GM23248 (cell line): Measurements from ENCODE around the gene TRDMT1. TPM values are rescaled to one million over a fixed set of nuclear protein-coding genes. Genes with fewer than 3 reads are reported as not detected.

Experiments used
- DNase-seq: peaks from one replicate; pipeline ENCODE4 v3.0.0-alpha.2; 2015
- H2AFZ ChIP-seq: fragments of 200-600 bp; sonication (generic); 2 replicates; pipeline ENCODE4 v1.6.1; 2016; ENCODE audit warnings: antibody characterized with exemption
- H3F3A ChIP-seq: fragments of 200-600 bp; sonication (generic); 2 replicates; pipeline ENCODE4 v1.6.1; 2016; ENCODE audit warnings: mild to moderate bottlenecking, antibody characterized with exemption, mixed run types; ENCODE audit not compliant: insufficient read depth
- H3K27ac ChIP-seq: fragments of 200-600 bp; sonication (generic); 2 replicates; pipeline ENCODE4 v1.5.1; 2016; ENCODE audit warnings: mild to moderate bottlenecking
- H3K27me3 ChIP-seq: fragments of 200-600 bp; sonication (generic); replicated peaks from 2 replicates; pipeline ENCODE4 v1.6.1; 2016; ENCODE audit warnings: mild to moderate bottlenecking; ENCODE audit not compliant: insufficient read depth
- H3K36me3 ChIP-seq: fragments of 200-600 bp; sonication (generic); 2 replicates; pipeline ENCODE4 v1.6.1; 2016; ENCODE audit warnings: low read depth, mild to moderate bottlenecking
- H3K4me1 ChIP-seq: fragments of 200-600 bp; sonication (generic); 2 replicates; pipeline ENCODE4 v1.6.1; 2016; ENCODE audit warnings: mild to moderate bottlenecking; ENCODE audit not compliant: insufficient read depth
- H3K4me2 ChIP-seq: fragments of 200-600 bp; sonication (generic); one replicate; pipeline ENCODE4 v1.6.1; 2016; ENCODE audit warnings: mild to moderate bottlenecking; ENCODE audit not compliant: unreplicated experiment
- H3K4me3 ChIP-seq: fragments of 200-600 bp; sonication (generic); 2 replicates; pipeline ENCODE4 v1.5.1; 2016; ENCODE audit warnings: mild to moderate bottlenecking
- H3K79me2 ChIP-seq: fragments of 200-600 bp; sonication (generic); 2 replicates; pipeline ENCODE4 v1.6.1; 2016; ENCODE audit warnings: mild to moderate bottlenecking; ENCODE audit not compliant: insufficient read depth
- H3K9ac ChIP-seq: fragments of 200-600 bp; sonication (generic); 2 replicates; pipeline ENCODE4 v1.6.1; 2016; ENCODE audit warnings: mild to moderate bottlenecking
- H3K9me2 ChIP-seq: fragments of 200-600 bp; sonication (generic); 2 replicates; pipeline ENCODE4 v1.6.1; 2016; ENCODE audit warnings: mixed run types, mild to moderate bottlenecking, moderate library complexity; ENCODE audit not compliant: insufficient read depth
- H3K9me3 ChIP-seq: fragments of 200-600 bp; sonication (generic); one replicate; pipeline ENCODE4 v1.6.1; 2017; ENCODE audit warnings: low read depth
- H4K20me1 ChIP-seq: fragments of 200-600 bp; sonication (generic); 2 replicates; pipeline ENCODE4 v1.6.0; 2016; ENCODE audit not compliant: insufficient read depth
- EZH2 ChIP-seq: fragments of 200-600 bp; sonication (generic); IDR thresholded peaks from 2 replicates; pipeline ENCODE4 v1.6.1; 2018; ENCODE audit warnings: antibody characterized with exemption, mild to moderate bottlenecking; ENCODE audit not compliant: insufficient read depth, poor library complexity, severe bottlenecking
- EZH2phosphoT487 ChIP-seq: fragments of 200-600 bp; sonication (generic); IDR thresholded peaks from 2 replicates; pipeline ENCODE4 v1.6.1; 2018; ENCODE audit warnings: antibody characterized with exemption, moderate library complexity, mild to moderate bottlenecking, low read depth; ENCODE audit not compliant: insufficient read depth
- WGBS, 2 experiments: methylation state at CpG; one replicate each; pipeline ENCODE4 v1.1.6; 2015 to 2017; ENCODE audit warnings: low lambda C conversion rate in 2 of 2, low coverage in 1 of 2; ENCODE audit errors: missing lambda C conversion rate in 2 of 2; 5-methylcytosine and 5-hydroxymethylcytosine counted together
- in situ Hi-C: fragments of 300-500 bp; cut with MboI; formaldehyde crosslinking; loops from 2 replicates; pipeline ENCODE4 v1.15.0; 2020
- polyA plus RNA-seq: library from polyadenylated mRNA; unstranded; fragments of >200 nt; fragmentation: Nextera tagmentation; extraction: Ambion mirVana; gene quantifications from 2 replicates; pipeline ENCODE4 v1.2.1, GENCODE V29; 2016
- total RNA-seq: library from RNA; depleted of rRNA; stranded (reverse); fragments of >200 nt; shearing (Covaris generic); gene quantifications from 2 replicates; pipeline ENCODE4 v1.2.3, GENCODE V29; 2014

TRDMT1 gene
- total and polyA plus RNA-seq, 2 experiments from 2014 or later = 4.3 to 4.4 TPM

DNA sequence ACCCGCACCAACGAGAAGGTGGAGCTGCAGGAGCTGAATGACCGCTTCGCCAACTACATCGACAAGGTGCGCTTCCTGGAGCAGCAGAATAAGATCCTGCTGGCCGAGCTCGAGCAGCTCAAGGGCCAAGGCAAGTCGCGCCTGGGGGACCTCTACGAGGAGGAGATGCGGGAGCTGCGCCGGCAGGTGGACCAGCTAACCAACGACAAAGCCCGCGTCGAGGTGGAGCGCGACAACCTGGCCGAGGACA is 28.2 kb upstream of the TRDMT1 start:
- H3K27me3 ChIP-seq = no peaks in the 10 kb centered on the region
- H3K4me3 ChIP-seq = peak overlapping the region; percentile 86
- H3F3A ChIP-seq = peaks cover 63% of the 10 kb centered on the region
- TF ChIP-seq EZH2phosphoT487 (no peak), EZH2 (no peak)
- peaks cover 84% of the 10 kb centered on the region for H3K79me2 ChIP-seq
- peaks cover 29% of the 10 kb centered on the region for H4K20me1 ChIP-seq
- peak overlapping the region; percentile 100 for H3K27ac ChIP-seq
- H3K36me3 ChIP-seq = peaks cover 53% of the 10 kb centered on the region
- H2AFZ ChIP-seq = no peak overlapping the region
- in situ Hi-C loops = no loop called here
- peak overlapping the region; percentile 98 for H3K4me2 ChIP-seq
- WGBS, 2 experiments = 1 to 2% methylated on average over 21 of the region's 21 CpGs
- H3K9ac ChIP-seq = peak overlapping the region; percentile 99
- H3K9me2 ChIP-seq = no peaks in the 10 kb centered on the region
- no peaks in the 10 kb centered on the region for H3K9me3 ChIP-seq
- DNase-seq = no peak
- peaks cover 24% of the 10 kb centered on the region for H3K4me1 ChIP-seq

DNA sequence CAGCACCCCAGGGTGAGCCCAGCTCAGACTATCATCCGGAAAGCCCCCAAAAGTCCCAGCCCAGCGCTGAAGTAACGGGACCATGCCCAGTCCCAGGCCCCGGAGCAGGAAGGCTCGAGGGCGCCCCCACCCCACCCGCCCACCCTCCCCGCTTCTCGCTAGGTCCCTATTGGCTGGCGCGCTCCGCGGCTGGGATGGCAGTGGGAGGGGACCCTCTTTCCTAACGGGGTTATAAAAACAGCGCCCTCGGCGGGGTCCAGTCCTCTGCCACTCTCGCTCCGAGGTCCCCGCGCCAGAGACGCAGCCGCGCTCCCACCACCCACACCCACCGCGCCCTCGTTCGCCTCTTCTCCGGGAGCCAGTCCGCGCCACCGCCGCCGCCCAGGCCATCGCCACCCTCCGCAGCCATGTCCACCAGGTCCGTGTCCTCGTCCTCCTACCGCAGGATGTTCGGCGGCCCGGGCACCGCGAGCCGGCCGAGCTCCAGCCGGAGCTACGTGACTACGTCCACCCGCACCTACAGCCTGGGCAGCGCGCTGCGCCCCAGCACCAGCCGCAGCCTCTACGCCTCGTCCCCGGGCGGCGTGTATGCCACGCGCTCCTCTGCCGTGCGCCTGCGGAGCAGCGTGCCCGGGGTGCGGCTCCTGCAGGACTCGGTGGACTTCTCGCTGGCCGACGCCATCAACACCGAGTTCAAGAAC is 27.7 kb upstream of the TRDMT1 start:
- peaks cover 79% of the 10 kb centered on the region for H3K79me2 ChIP-seq
- in situ Hi-C loops = no loop called here
- TF ChIP-seq EZH2phosphoT487 = no peak
- no peak for TF ChIP-seq EZH2

DNA sequence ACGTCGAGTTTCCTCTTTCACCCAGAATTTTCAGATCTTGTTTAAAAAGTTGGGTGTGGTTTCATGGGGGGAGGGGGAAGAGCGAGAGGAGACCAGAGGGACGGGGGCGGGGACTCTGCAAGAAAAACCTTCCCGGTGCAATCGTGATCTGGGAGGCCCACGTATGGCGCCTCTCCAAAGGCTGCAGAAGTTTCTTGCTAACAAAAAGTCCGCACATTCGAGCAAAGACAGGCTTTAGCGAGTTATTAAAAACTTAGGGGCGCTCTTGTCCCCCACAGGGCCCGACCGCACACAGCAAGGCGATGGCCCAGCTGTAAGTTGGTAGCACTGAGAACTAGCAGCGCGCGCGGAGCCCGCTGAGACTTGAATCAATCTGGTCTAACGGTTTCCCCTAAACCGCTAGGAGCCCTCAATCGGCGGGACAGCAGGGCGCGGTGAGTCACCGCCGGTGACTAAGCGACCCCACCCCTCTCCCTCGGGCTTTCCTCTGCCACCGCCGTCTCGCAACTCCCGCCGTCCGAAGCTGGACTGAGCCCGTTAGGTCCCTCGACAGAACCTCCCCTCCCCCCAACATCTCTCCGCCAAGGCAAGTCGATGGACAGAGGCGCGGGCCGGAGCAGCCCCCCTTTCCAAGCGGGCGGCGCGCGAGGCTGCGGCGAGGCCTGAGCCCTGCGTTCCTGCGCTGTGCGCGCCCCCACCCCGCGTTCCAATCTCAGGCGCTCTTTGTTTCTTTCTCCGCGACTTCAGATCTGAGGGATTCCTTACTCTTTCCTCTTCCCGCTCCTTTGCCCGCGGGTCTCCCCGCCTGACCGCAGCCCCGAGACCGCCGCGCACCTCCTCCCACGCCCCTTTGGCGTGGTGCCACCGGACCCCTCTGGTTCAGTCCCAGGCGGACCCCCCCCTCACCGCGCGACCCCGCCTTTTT is 26.9 kb upstream of the TRDMT1 start, which contains the start of gene VIM:
VIM (plus strand) TSS at position 151 of the 925 bp plus-strand sequence. CDS start 1,182 bp downstream, outside the sequence.
- DNase-seq = peak; percentile 100
- Histone ChIP-seq H3K36me3 (peaks cover 41% of the 10 kb centered on the region), H3F3A (peaks cover 52% of the 10 kb centered on the region), H3K4me1 (peaks cover 19% of the 10 kb centered on the region), H3K4me2 (peak within 1 kb of the TSS; percentile 95), H3K9me2 (no peaks in the 10 kb centered on the region), H3K79me2 (peaks cover 71% of the 10 kb centered on the region), H3K4me3 (peak within 1 kb of the TSS; percentile 86), H2AFZ (peak within 1 kb of the TSS; percentile 50), H3K9me3 (no peaks in the 10 kb centered on the region), H4K20me1 (peaks cover 23% of the 10 kb centered on the region), H3K27me3 (no peaks in the 10 kb centered on the region), H3K9ac (peak within 1 kb of the TSS; percentile 99), H3K27ac (peak within 1 kb of the TSS; percentile 100)
- no peak for TF ChIP-seq EZH2phosphoT487
- no peak for TF ChIP-seq EZH2
- WGBS, 2 experiments = 0 to 1% methylated on average over 67 to 77 of the region's 77 CpGs
- in situ Hi-C loops = no loop called here

More for the DNA sequence above, 27.7 kb upstream of the TRDMT1 start:
- Histone ChIP-seq H3K36me3 (peaks cover 48% of the 10 kb centered on the region), H3K4me3 (peak overlapping the region; percentile 86), H3K27ac (peak overlapping the region; percentile 100), H3K9me3 (no peaks in the 10 kb centered on the region), H3K9me2 (no peaks in the 10 kb centered on the region), H3K4me2 (peak overlapping the region; percentile 98), H4K20me1 (peaks cover 24% of the 10 kb centered on the region), H3K9ac (peak overlapping the region; percentile 99), H3K4me1 (peaks cover 20% of the 10 kb centered on the region), H3K27me3 (no peaks in the 10 kb centered on the region), H2AFZ (no peak overlapping the region), H3F3A (peaks cover 58% of the 10 kb centered on the region)
- DNase-seq = peak; percentile 92
- 1% methylated on average over 45 to 60 of the region's 72 CpGs for WGBS, 2 experiments

DNA sequence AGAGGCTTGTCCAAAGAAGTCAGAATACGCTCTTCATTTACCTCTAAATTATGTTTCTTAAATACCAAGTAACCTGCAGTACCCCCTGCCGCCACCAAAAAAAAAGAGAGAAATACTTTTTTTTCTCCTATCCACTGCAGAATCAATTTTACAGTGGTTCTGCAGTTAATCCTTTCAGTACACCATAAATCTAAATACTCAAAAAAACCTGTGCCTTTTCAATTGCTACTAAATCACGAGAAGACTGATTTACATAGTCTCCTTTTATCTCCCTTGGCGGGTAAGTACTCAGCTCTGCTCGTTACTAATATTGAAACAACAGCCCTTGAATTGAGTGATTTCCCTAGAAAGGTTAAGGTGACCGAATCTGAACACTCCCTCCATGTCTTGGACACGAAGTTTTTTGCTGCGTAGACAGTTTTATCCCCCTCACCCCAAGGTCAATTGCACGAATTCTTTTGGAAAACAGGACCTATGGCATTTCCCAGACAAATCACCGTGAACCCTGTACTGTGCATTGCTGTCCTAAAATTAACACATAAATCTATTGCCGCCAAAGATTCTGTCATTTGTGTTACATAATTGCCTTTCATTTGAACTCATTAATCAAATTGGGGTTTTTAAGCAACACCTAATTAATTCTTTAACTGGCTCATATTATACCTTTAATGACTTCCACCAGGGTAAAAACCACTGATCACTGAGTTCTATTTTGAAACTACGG is 26.1 kb upstream of the TRDMT1 start:
- in situ Hi-C loops = no loop called here
- H3K4me3 ChIP-seq = peak overlapping the region; percentile 86
- peak overlapping the region; percentile 100 for H3K27ac ChIP-seq
- H3K79me2 ChIP-seq = peaks cover 63% of the 10 kb centered on the region
- peaks cover 17% of the 10 kb centered on the region for H4K20me1 ChIP-seq
- no peaks in the 10 kb centered on the region for H3K9me2 ChIP-seq
- peaks cover 33% of the 10 kb centered on the region for H3K36me3 ChIP-seq
- no peak for TF ChIP-seq EZH2
- TF ChIP-seq EZH2phosphoT487 = no peak
- WGBS, 2 experiments = 1% methylated on average over 12 of the region's 12 CpGs
- peak overlapping the region; percentile 95 for H3K4me2 ChIP-seq
- H3K9ac ChIP-seq = peak overlapping the region; percentile 99
- H3F3A ChIP-seq = peaks cover 44% of the 10 kb centered on the region
- H3K4me1 ChIP-seq = peaks cover 14% of the 10 kb centered on the region
- DNase-seq = peak; percentile 70
- peak overlapping the region; percentile 50; the same call in 1 of the 2 replicates for H2AFZ ChIP-seq
- no peaks in the 10 kb centered on the region for H3K9me3 ChIP-seq
- no peaks in the 10 kb centered on the region for H3K27me3 ChIP-seq
